Hepatocyte (in vitro differentiated cells): ENCODE results near the gene WDPCP.

Source experiments
- EZH2 ChIP-seq: fragments of 200-600 bp; sonication (generic); IDR thresholded peaks from 2 replicates; pipeline ENCODE4 v1.6.1; 2016; ENCODE audit warnings: antibody characterized with exemption, mild to moderate bottlenecking, borderline replicate concordance
- EZH2phosphoT487 ChIP-seq: fragments of 200-600 bp; sonication (generic); IDR thresholded peaks from one replicate; pipeline ENCODE4 v1.6.1; 2018; ENCODE audit warnings: antibody characterized with exemption, mild to moderate bottlenecking, low read depth, moderate library complexity; ENCODE audit not compliant: unreplicated experiment, severe bottlenecking
- TF ChIP-seq, protein P1 (sequence below): fragments of 200-600 bp; sonication (generic); IDR thresholded peaks from 2 replicates; pipeline ENCODE4 v1.5.1; 2016; ENCODE audit warnings: antibody characterized with exemption, mild to moderate bottlenecking; ENCODE audit not compliant: poor library complexity

DNA sequence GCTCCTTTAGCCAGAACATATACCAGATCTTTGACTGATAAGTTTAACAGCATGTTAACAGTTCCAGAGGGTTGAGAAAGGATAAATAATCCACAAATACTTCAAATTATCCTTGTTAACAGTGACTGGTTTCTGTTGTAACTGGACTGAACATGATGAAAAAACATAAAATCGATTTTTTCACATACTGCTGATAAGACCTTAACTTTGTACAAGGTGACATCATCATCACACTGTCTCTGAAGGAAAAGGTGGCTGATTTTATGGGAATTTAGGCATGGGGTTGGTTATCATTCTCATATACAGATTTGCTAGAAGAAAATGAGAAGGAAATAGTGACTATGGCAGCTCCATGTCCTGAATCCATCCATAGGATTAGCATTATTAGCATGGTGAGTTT is 501.6 kb downstream of the WDPCP start:
- TF ChIP-seq, protein P1, sequence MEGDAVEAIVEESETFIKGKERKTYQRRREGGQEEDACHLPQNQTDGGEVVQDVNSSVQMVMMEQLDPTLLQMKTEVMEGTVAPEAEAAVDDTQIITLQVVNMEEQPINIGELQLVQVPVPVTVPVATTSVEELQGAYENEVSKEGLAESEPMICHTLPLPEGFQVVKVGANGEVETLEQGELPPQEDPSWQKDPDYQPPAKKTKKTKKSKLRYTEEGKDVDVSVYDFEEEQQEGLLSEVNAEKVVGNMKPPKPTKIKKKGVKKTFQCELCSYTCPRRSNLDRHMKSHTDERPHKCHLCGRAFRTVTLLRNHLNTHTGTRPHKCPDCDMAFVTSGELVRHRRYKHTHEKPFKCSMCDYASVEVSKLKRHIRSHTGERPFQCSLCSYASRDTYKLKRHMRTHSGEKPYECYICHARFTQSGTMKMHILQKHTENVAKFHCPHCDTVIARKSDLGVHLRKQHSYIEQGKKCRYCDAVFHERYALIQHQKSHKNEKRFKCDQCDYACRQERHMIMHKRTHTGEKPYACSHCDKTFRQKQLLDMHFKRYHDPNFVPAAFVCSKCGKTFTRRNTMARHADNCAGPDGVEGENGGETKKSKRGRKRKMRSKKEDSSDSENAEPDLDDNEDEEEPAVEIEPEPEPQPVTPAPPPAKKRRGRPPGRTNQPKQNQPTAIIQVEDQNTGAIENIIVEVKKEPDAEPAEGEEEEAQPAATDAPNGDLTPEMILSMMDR = no peak
- no peak for TF ChIP-seq EZH2phosphoT487
- no peak for TF ChIP-seq EZH2
